Neural cell (in vitro differentiated cells): Measurements from ENCODE around the gene SSTR1.

Source experiments
- CTCF ChIP-seq: fragments of 450-650 bp; IDR thresholded peaks from 2 replicates; pipeline ENCODE4 v1.5.1; 2014; ENCODE audit warnings: antibody characterized with exemption, mild to moderate bottlenecking, moderate library complexity; ENCODE audit not compliant: poor library complexity, severe bottlenecking
- EZH2 ChIP-seq: fragments of 200-600, 300-800 bp; shearing (Covaris generic), sonication (generic); IDR thresholded peaks from 2 replicates; pipeline ENCODE4 v1.6.1; 2014; ENCODE audit warnings: antibody characterized with exemption, low read length, borderline replicate concordance, mild to moderate bottlenecking; ENCODE audit not compliant: insufficient read depth, poor library complexity, severe bottlenecking
- POLR2AphosphoS5 ChIP-seq: IDR thresholded peaks from 2 replicates; pipeline ENCODE4 v1.6.1; 2012
- SMC3 ChIP-seq: fragments of 450-650 bp; conservative IDR thresholded peaks from 2 replicates; pipeline ENCODE4 v1.6.1; 2014; ENCODE audit warnings: antibody characterized with exemption, mild to moderate bottlenecking, moderate library complexity; ENCODE audit not compliant: poor library complexity

GRCh38 chr14:38213001-38213400 lies 5.3 kb downstream of the SSTR1 start:
- TF ChIP-seq SMC3 (no peak), POLR2AphosphoS5 (no peak), CTCF (no peak), EZH2 (no peak)
